Peyer's patch (tissue), 4 donors: ENCODE data around the gene BRICD5.

Experiments
- POLR2A ChIP-seq, 2 donors: fragments of 450-650 bp; IDR thresholded peaks; one replicate each; pipeline ENCODE4 v1.5.1; 2017; ENCODE audit warnings: antibody characterized with exemption in 2 of 2, mild to moderate bottlenecking in 2 of 2, moderate library complexity in 2 of 2
- TF ChIP-seq, protein P1 (sequence below), 6 experiments: fragments of 450-650 bp in 4 of 6; fragments of 200-600 bp in 2 of 6; sonication (generic) in 1 of 6; IDR thresholded peaks; one replicate each; pipeline ENCODE4 v1.5.1; 2017 to 2019; ENCODE audit warnings: antibody characterized with exemption in 6 of 6, mild to moderate bottlenecking in 3 of 6, moderate library complexity in 1 of 6

DNA sequence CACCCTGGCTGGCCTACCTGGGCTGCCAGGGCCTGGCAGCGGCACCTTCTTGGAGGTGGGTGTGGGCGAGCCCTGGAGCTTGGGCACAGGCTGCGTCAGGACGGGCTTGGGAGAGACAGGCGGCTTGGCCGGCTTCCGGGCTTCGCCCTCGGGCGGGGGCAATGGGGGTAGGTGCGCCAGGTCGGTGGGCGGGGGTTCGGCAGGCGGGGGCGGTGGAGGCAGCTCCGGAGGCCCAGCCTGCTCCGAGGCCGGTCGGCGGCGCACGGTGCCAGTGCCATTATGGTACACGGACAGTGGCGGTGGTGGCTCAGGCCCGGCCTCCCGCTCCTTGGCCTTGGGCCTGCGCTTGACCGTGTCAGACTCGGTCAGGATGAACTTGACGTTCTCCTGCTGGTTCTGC lies 31.1 kb downstream of the BRICD5 start:
- TF ChIP-seq, protein P1, sequence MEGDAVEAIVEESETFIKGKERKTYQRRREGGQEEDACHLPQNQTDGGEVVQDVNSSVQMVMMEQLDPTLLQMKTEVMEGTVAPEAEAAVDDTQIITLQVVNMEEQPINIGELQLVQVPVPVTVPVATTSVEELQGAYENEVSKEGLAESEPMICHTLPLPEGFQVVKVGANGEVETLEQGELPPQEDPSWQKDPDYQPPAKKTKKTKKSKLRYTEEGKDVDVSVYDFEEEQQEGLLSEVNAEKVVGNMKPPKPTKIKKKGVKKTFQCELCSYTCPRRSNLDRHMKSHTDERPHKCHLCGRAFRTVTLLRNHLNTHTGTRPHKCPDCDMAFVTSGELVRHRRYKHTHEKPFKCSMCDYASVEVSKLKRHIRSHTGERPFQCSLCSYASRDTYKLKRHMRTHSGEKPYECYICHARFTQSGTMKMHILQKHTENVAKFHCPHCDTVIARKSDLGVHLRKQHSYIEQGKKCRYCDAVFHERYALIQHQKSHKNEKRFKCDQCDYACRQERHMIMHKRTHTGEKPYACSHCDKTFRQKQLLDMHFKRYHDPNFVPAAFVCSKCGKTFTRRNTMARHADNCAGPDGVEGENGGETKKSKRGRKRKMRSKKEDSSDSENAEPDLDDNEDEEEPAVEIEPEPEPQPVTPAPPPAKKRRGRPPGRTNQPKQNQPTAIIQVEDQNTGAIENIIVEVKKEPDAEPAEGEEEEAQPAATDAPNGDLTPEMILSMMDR (IDR thresholded peaks at IDR 0.05), result no peak
- no peak for TF ChIP-seq POLR2A (IDR thresholded peaks at IDR 0.05)
